Measurements from ENCODE around the gene KIF3C. TPM values are rescaled to one million over a fixed set of nuclear protein-coding genes. Genes with fewer than 3 reads are reported as not detected.

KIF3C gene
- total RNA-seq, 3 donors from 2014 or later, result 3.4 to 32.8 (median 6.0) TPM

DNA sequence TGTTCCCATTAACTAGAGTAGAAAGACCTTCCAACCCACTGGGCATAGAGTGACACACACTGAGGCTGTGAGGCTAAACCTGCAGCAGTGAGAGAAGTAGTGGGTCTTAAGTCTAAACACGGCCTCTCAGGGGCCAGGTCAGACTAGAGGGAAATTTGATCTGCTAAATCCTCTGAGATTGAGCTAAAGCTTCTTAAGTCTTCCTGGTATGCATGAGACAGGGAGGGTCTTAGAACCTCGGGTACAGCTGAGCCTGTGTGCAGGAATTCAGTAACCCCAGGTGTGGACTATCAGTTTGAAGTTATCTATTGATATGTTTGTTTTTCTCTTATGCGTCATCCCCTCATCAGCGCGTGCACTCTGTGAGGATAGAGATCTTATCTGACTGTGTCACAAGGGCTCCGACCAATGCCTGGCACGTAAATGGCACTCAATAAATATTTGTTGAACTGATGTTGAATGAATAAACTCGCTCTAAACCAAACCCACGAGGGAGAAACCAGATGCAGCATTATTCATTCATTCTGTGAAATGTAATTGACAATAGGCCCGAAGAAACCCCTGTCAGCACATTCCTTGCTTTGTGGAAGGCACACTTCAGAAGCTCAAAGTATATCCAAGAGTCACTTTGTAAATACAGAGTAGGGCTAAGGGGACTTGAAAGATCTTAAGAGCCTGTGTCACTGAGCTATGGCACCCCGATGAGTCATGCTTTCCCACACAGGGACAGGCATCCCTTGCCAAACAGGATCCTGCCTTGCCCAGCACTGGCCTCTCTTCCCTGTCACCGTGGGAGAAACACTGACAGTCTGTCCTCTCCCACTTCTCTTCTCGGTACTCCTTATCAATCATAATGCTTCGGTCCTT, 29.9 kb upstream of the KIF3C start:
- TF ChIP-seq, protein P1, sequence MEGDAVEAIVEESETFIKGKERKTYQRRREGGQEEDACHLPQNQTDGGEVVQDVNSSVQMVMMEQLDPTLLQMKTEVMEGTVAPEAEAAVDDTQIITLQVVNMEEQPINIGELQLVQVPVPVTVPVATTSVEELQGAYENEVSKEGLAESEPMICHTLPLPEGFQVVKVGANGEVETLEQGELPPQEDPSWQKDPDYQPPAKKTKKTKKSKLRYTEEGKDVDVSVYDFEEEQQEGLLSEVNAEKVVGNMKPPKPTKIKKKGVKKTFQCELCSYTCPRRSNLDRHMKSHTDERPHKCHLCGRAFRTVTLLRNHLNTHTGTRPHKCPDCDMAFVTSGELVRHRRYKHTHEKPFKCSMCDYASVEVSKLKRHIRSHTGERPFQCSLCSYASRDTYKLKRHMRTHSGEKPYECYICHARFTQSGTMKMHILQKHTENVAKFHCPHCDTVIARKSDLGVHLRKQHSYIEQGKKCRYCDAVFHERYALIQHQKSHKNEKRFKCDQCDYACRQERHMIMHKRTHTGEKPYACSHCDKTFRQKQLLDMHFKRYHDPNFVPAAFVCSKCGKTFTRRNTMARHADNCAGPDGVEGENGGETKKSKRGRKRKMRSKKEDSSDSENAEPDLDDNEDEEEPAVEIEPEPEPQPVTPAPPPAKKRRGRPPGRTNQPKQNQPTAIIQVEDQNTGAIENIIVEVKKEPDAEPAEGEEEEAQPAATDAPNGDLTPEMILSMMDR (IDR thresholded peaks at IDR 0.05), result no peak
- TF ChIP-seq POLR2AphosphoS5 (IDR thresholded peaks at IDR 0.05), result peak in 1 of 3 donors; percentile 8
- Histone ChIP-seq H3K4me3 (no peak overlapping the region), H3K9me3 (no peaks in the 10 kb centered on the region), H3K27ac (peak overlapping the region; percentile 79 to 82), H3K27me3 (no peaks in the 10 kb centered on the region), H3K4me1 (peaks cover 0 to 5% of the 10 kb centered on the region in 2 donors), H3K36me3 (no peaks in the 10 kb centered on the region)
- DNase-seq (ENCODE audit: low spot score in 2 of 2), result peak; percentile 69 to 73
- intact Hi-C loops (cut with DNase I; ENCODE audit: low total_unique reads), result no loop called here

GRCh38 chr2:26011609-26011989, 29.3 kb upstream of the KIF3C start:
- Histone ChIP-seq H3K27me3 (no peaks in the 10 kb centered on the region), H3K4me3 (no peak overlapping the region), H3K4me1 (peaks cover 0 to 5% of the 10 kb centered on the region in 2 donors), H3K9me3 (no peaks in the 10 kb centered on the region), H3K27ac (peak overlapping the region; percentile 79 to 82), H3K36me3 (no peaks in the 10 kb centered on the region)
- intact Hi-C loops (cut with DNase I; ENCODE audit: low total_unique reads), result no loop called here
- no peak for DNase-seq (ENCODE audit: low spot score in 2 of 2)
- no peak for TF ChIP-seq POLR2A (IDR thresholded peaks at IDR 0.05)
- TF ChIP-seq, protein P1 (IDR thresholded peaks at IDR 0.05), result no peak
- no peak for TF ChIP-seq POLR2AphosphoS5 (IDR thresholded peaks at IDR 0.05)

GRCh38 chr2:26010943-26011342, 28.6 kb upstream of the KIF3C start:
- DNase-seq (ENCODE audit: low spot score in 2 of 2), result no peak
- H3K4me3 ChIP-seq, result no peak overlapping the region
- no peaks in the 10 kb centered on the region for H3K27me3 ChIP-seq
- H3K9me3 ChIP-seq, result no peaks in the 10 kb centered on the region
- no peaks in the 10 kb centered on the region for H3K36me3 ChIP-seq
- no peak for TF ChIP-seq POLR2AphosphoS5 (IDR thresholded peaks at IDR 0.05)
- TF ChIP-seq, protein P1 (IDR thresholded peaks at IDR 0.05), result no peak
- intact Hi-C loops (cut with DNase I; ENCODE audit: low total_unique reads), result no loop called here
- H3K4me1 ChIP-seq, result peaks cover 0 to 5% of the 10 kb centered on the region in 2 donors
- H3K27ac ChIP-seq, result no peak overlapping the region

GRCh38 chr2:26009567-26009963, 27.3 kb upstream of the KIF3C start:
- H3K27ac ChIP-seq, result peak overlapping the region in 1 of 2 donors; percentile 19
- intact Hi-C loops (cut with DNase I; ENCODE audit: low total_unique reads), result no loop called here

More at GRCh38 chr2:26009567-26009963, 27.3 kb upstream of the KIF3C start:
- Histone ChIP-seq H3K4me3 (no peak overlapping the region), H3K27me3 (no peaks in the 10 kb centered on the region), H3K9me3 (no peaks in the 10 kb centered on the region), H3K4me1 (peaks cover 0 to 5% of the 10 kb centered on the region in 2 donors), H3K36me3 (no peaks in the 10 kb centered on the region)
- no peak for DNase-seq (ENCODE audit: low spot score in 2 of 2)
- no peak for TF ChIP-seq POLR2A (IDR thresholded peaks at IDR 0.05)
- TF ChIP-seq, protein P1 (IDR thresholded peaks at IDR 0.05), result no peak
- no peak for TF ChIP-seq POLR2AphosphoS5 (IDR thresholded peaks at IDR 0.05)

Data from breast epithelium (tissue), 4 donors.